Activated CD8-positive, alpha-beta memory T cell treated with anti-CD3 and anti-CD28 coated beads for 24 hours (primary cell): ENCODE data around the gene INTS6.

ENCODE experiments used
- DNase-seq: peaks from one replicate; pipeline ENCODE4 v3.0.0-alpha.2; 2020

The INTS6 gene

GRCh38 chr13:51452361-51453206 lies at the start of gene INTS6:
Gene INTS6, minus strand, starts transcription at chr13:51453036. Its CDS starts 511 bp downstream, at chr13:51452525.
- peak; percentile 98 for DNase-seq

- DNase-seq = no peak
Observed at GRCh38 chr13:51502153-51502651, 49.4 kb upstream of the INTS6 start.

GRCh38 chr13:51501592-51502152 lies 48.8 kb upstream of the INTS6 start:
- DNase-seq = no peak

GRCh38 chr13:51501096-51501495 lies 48.3 kb upstream of the INTS6 start:
- no peak for DNase-seq

- no peak for DNase-seq
Observed at GRCh38 chr13:51500687-51501086, 47.9 kb upstream of the INTS6 start.

GRCh38 chr13:51499841-51500240 lies 47.0 kb upstream of the INTS6 start:
- no peak for DNase-seq

- DNase-seq = no peak
Observed at GRCh38 chr13:51495316-51495715, 42.5 kb upstream of the INTS6 start.

- DNase-seq = no peak
Observed at GRCh38 chr13:51494156-51494555, 41.3 kb upstream of the INTS6 start.

GRCh38 chr13:51488212-51488611 lies 35.4 kb upstream of the INTS6 start:
- no peak for DNase-seq

GRCh38 chr13:51481656-51482055 lies 28.8 kb upstream of the INTS6 start:
- no peak for DNase-seq

- no peak for DNase-seq
Observed at GRCh38 chr13:51479199-51479523, 26.3 kb upstream of the INTS6 start.

- DNase-seq = no peak
Observed at GRCh38 chr13:51478418-51479198, 25.8 kb upstream of the INTS6 start.

- no peak for DNase-seq
Observed at GRCh38 chr13:51477653-51478324, 25.0 kb upstream of the INTS6 start.

- no peak for DNase-seq
Observed at GRCh38 chr13:51477149-51477548, 24.3 kb upstream of the INTS6 start.

- DNase-seq = no peak
Observed at GRCh38 chr13:51475727-51476501, 23.1 kb upstream of the INTS6 start.

GRCh38 chr13:51469790-51470189 lies 17.0 kb upstream of the INTS6 start:
- DNase-seq = no peak

GRCh38 chr13:51467730-51468129 lies 14.9 kb upstream of the INTS6 start:
- no peak for DNase-seq

GRCh38 chr13:51465124-51465523 lies 12.3 kb upstream of the INTS6 start:
- no peak for DNase-seq

GRCh38 chr13:51457086-51457815 lies 4.4 kb upstream of the INTS6 start:
- DNase-seq = no peak

GRCh38 chr13:51456510-51456909 lies 3.7 kb upstream of the INTS6 start:
- no peak for DNase-seq

GRCh38 chr13:51455532-51455931 lies 2.7 kb upstream of the INTS6 start:
- no peak for DNase-seq
